MM.1S (cell line): ENCODE results near the gene MYL5.
"Not testable (repeated sequence)": the region's sequence is repeated elsewhere in the genome, so short reads cannot be mapped to it uniquely, and the experiment has no call there.

ENCODE experiments used
- DNase-seq: peaks from one replicate; pipeline ENCODE4 v3.0.0-alpha.2; 2015
- H2AFZ ChIP-seq: fragments of 300-600 bp; sonication (generic); 2 replicates; pipeline ENCODE4 v1.6.0; 2016; ENCODE audit warnings: antibody characterized with exemption, low read length
- H3F3A ChIP-seq: fragments of 300-600 bp; sonication (generic); 2 replicates; pipeline ENCODE4 v1.6.1; 2016; ENCODE audit warnings: mild to moderate bottlenecking, antibody characterized with exemption, low read length, moderate library complexity, mixed read lengths; ENCODE audit not compliant: insufficient read depth
- H3K27ac ChIP-seq: fragments of 300-600 bp; sonication (generic); 2 replicates; pipeline ENCODE4 v1.5.1; 2016; ENCODE audit warnings: mild to moderate bottlenecking, low read length
- H3K27me3 ChIP-seq: fragments of 300-600 bp; sonication (generic); replicated peaks from 2 replicates; pipeline ENCODE4 v1.6.0; 2016; ENCODE audit warnings: low read length; ENCODE audit not compliant: insufficient read depth
- H3K36me3 ChIP-seq: fragments of 300-600 bp; sonication (generic); replicated peaks from 2 replicates; pipeline ENCODE4 v1.6.1; 2016; ENCODE audit warnings: mild to moderate bottlenecking, low read length, mixed read lengths; ENCODE audit not compliant: insufficient read depth
- H3K4me1 ChIP-seq: fragments of 300-600 bp; sonication (generic); 2 replicates; pipeline ENCODE4 v1.6.1; 2016; ENCODE audit warnings: low read length, mixed read lengths
- H3K4me2 ChIP-seq: fragments of 300-600 bp; sonication (generic); 2 replicates; pipeline ENCODE4 v1.6.0; 2016; ENCODE audit warnings: low read depth, low read length
- H3K4me3 ChIP-seq: fragments of 300-600 bp; sonication (generic); 2 replicates; pipeline ENCODE4 v1.5.1; 2016; ENCODE audit warnings: low read length, mixed read lengths
- H3K79me2 ChIP-seq: fragments of 300-600 bp; sonication (generic); 2 replicates; pipeline ENCODE4 v1.6.1; 2016; ENCODE audit warnings: mixed run types, low read length, mixed read lengths
- H3K9ac ChIP-seq: fragments of 300-600 bp; sonication (generic); 2 replicates; pipeline ENCODE4 v1.6.1; 2016; ENCODE audit warnings: low read length, mixed read lengths
- H3K9me2 ChIP-seq: fragments of 300-600 bp; sonication (generic); replicated peaks from 2 replicates; pipeline ENCODE4 v1.6.1; 2016; ENCODE audit warnings: mild to moderate bottlenecking, low read length, mixed read lengths; ENCODE audit not compliant: insufficient read depth
- H3K9me3 ChIP-seq: fragments of 300-600 bp; sonication (generic); replicated peaks from 2 replicates; pipeline ENCODE4 v1.6.1; 2016; ENCODE audit warnings: mild to moderate bottlenecking, low read length, mixed read lengths; ENCODE audit not compliant: insufficient read depth
- H4K20me1 ChIP-seq: fragments of 300-600 bp; sonication (generic); 2 replicates; pipeline ENCODE4 v1.6.1; 2016; ENCODE audit warnings: mild to moderate bottlenecking, low read length, moderate library complexity, mixed read lengths; ENCODE audit not compliant: insufficient read depth
- CTCF ChIP-seq: fragments of 300-600 bp; sonication (generic); IDR thresholded peaks from 2 replicates; pipeline ENCODE4 v1.5.1; 2016; ENCODE audit warnings: antibody characterized with exemption, low read length, mixed read lengths
- EZH2 ChIP-seq: fragments of 300-600 bp; sonication (generic); optimal IDR thresholded peaks from 2 replicates; pipeline ENCODE3; 2017; ENCODE audit warnings: low read depth, mild to moderate bottlenecking, antibody characterized with exemption, low read length, mixed read lengths
- EZH2phosphoT487 ChIP-seq: fragments of 300-600 bp; sonication (generic); IDR thresholded peaks from 2 replicates; pipeline ENCODE4 v1.6.1; 2018; ENCODE audit warnings: antibody characterized with exemption, low read length

The MYL5 gene

GRCh38 chr4:635851-636627 lies 38.3 kb upstream of the MYL5 start:
- Histone ChIP-seq H3K4me3 (no peak overlapping the region), H3K9ac (no peak overlapping the region), H3K9me2 (no peaks in the 10 kb centered on the region), H4K20me1 (no peaks in the 10 kb centered on the region), H3K4me2 (no peak overlapping the region), H3K4me1 (no peaks in the 10 kb centered on the region), H3K79me2 (no peaks in the 10 kb centered on the region), H3K27me3 (no peaks in the 10 kb centered on the region), H3K9me3 (no peaks in the 10 kb centered on the region), H3F3A (no peaks in the 10 kb centered on the region), H3K27ac (no peak overlapping the region), H2AFZ (no peak overlapping the region), H3K36me3 (no peaks in the 10 kb centered on the region)
- TF ChIP-seq CTCF (no peak), EZH2phosphoT487 (no peak), EZH2 (no peak)
- no peak for DNase-seq

GRCh38 chr4:636628-637159 lies 37.6 kb upstream of the MYL5 start:
- no peaks in the 10 kb centered on the region for H3K27me3 ChIP-seq

GRCh38 chr4:637536-638280 lies 36.6 kb upstream of the MYL5 start:
- no peak for DNase-seq
- no peak overlapping the region for H3K27ac ChIP-seq

More at GRCh38 chr4:636628-637159, 37.6 kb upstream of the MYL5 start:
- Histone ChIP-seq H3K27ac (no peak overlapping the region), H3F3A (no peaks in the 10 kb centered on the region), H3K9me2 (no peaks in the 10 kb centered on the region), H3K79me2 (no peaks in the 10 kb centered on the region), H3K9ac (no peak overlapping the region), H3K4me3 (no peak overlapping the region), H3K36me3 (no peaks in the 10 kb centered on the region), H4K20me1 (no peaks in the 10 kb centered on the region), H2AFZ (no peak overlapping the region), H3K4me1 (no peaks in the 10 kb centered on the region), H3K4me2 (no peak overlapping the region), H3K9me3 (no peaks in the 10 kb centered on the region)
- DNase-seq: no peak
- no peak for TF ChIP-seq CTCF
- no peak for TF ChIP-seq EZH2
- TF ChIP-seq EZH2phosphoT487: no peak

GRCh38 chr4:642366-642765 lies 32.0 kb upstream of the MYL5 start:
- H3K4me2 ChIP-seq, H3F3A ChIP-seq, H3K36me3 ChIP-seq, H3K79me2 ChIP-seq, H3K9ac ChIP-seq, H3K9me2 ChIP-seq, H3K27ac ChIP-seq, DNase-seq, H2AFZ ChIP-seq, H3K9me3 ChIP-seq, H3K4me1 ChIP-seq, H3K4me3 ChIP-seq, H3K27me3 ChIP-seq, H4K20me1 ChIP-seq: not testable (repeated sequence)

More at GRCh38 chr4:637536-638280, 36.6 kb upstream of the MYL5 start:
- no peaks in the 10 kb centered on the region for H3F3A ChIP-seq
- H3K36me3 ChIP-seq: no peaks in the 10 kb centered on the region
- no peak for TF ChIP-seq CTCF
- TF ChIP-seq EZH2: no peak
- no peak for TF ChIP-seq EZH2phosphoT487
- no peaks in the 10 kb centered on the region for H3K9me2 ChIP-seq
- no peak overlapping the region for H2AFZ ChIP-seq
- no peaks in the 10 kb centered on the region for H3K4me1 ChIP-seq
- H3K79me2 ChIP-seq: no peaks in the 10 kb centered on the region
- H4K20me1 ChIP-seq: no peaks in the 10 kb centered on the region
- H3K4me2 ChIP-seq: no peak overlapping the region
- H3K9me3 ChIP-seq: no peaks in the 10 kb centered on the region
- no peak overlapping the region for H3K4me3 ChIP-seq
- no peak overlapping the region for H3K9ac ChIP-seq
- no peaks in the 10 kb centered on the region for H3K27me3 ChIP-seq
